ENCODE measurements around the gene RERE. TPM values are rescaled to one million over a fixed set of nuclear protein-coding genes. Genes with fewer than 3 reads are reported as not detected.
"Not testable (repeated sequence)": the region's sequence is repeated elsewhere in the genome, so short reads cannot be mapped to it uniquely, and the experiment has no call there.

Gene RERE
- total RNA-seq, 2 donors from 2014 or later, result 144 to 174 TPM

DNA sequence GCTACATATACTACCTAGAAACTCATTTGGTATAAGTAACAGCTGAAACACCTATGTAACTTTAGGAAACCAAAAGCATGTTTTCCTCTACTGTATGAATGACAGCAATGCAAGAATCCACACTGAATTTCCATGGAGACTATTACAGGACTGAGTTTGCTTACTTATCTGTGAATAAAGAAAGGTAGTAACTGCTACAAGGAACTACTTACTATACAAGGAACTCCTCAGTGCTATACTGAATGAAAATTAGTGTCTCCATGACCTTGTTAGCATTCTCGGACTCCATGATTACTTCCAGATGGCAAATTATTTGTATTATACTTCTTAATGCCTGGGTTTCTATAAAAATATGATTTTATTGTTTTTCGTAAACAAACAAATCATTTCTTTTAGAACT is 198.0 kb downstream of the RERE start:
- H3K4me3 ChIP-seq; DNase-seq (ENCODE audit: low spot score); H3K4me1 ChIP-seq (ENCODE audit: control insufficient read depth in 1 of 2, low read depth in 2 of 2); H3K36me3 ChIP-seq; H3K27me3 ChIP-seq (replicated peaks; ENCODE audit: insufficient read depth); H3K9me3 ChIP-seq; H3K27ac ChIP-seq; ATAC-seq (ENCODE audit: insufficient number of reproducible peaks, low FRiP score, low read depth): not testable (repeated sequence)

DNA sequence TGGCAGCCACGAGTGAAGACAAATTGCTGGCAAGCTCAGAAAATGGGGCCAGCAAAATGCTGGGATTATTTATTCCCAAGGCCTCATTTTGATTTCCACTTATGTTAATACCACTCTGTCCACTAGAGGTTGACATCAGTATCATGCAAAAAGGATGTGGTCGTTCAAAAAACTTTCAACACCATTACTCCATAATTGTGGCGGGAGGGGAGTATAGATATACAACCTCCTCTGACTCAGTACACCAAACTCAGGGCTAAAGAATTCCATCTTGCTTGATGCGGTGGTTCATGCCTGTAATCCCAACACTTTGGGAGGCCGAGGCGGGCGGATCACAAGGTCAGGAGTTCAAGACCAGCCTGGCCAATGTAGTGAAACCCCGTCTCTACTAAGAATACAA is 200.6 kb downstream of the RERE start:
- not testable (repeated sequence) for H3K4me1 ChIP-seq (ENCODE audit: control insufficient read depth in 1 of 2, low read depth in 2 of 2); H3K27ac ChIP-seq; DNase-seq (ENCODE audit: low spot score); H3K27me3 ChIP-seq (replicated peaks; ENCODE audit: insufficient read depth); H3K9me3 ChIP-seq; H3K36me3 ChIP-seq; ATAC-seq (ENCODE audit: insufficient number of reproducible peaks, low FRiP score, low read depth); H3K4me3 ChIP-seq

DNA sequence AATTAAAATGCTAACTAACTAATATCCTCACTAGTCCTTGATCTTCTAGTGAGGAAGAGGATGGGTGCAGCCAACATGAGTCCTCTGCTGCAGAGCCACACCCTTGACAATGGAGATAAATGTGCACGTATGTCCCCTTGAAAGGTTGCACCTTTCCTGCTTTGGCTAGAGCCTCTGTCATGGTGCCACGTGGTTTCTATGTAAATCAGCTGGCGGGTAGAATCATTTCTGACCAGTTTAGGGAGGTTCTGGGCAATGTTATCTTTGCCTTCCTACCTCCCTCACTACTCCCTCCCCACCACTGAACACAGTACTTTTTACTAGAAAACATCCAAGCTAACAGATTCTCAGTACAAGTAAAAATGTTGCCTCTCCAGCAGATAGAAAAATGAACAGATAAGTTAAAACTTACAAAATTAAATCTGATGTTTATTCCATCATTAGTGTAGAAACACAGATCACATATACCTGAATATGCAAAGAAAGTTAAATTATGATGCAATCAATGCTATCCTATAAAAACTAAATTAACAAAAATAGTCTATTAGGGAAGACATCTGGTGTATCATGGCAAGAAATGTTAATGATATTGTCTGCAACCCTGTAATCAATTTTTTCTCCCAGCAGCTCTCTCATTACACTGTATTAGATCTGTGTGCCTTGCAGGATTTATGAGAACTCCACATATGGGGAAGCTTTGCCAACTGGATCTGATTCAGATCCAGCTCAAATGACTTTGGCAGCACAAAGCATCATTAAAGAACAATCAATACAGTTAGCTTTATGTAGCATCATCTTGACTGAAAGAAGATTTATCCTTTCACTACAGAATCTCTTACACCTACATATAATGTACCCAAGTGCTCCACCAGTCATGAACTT is 205.6 kb downstream of the RERE start:
- not testable (repeated sequence) for H3K27me3 ChIP-seq (replicated peaks; ENCODE audit: insufficient read depth); H3K36me3 ChIP-seq; H3K9me3 ChIP-seq; ATAC-seq (ENCODE audit: insufficient number of reproducible peaks, low FRiP score, low read depth); H3K4me1 ChIP-seq (ENCODE audit: control insufficient read depth in 1 of 2, low read depth in 2 of 2); H3K27ac ChIP-seq; H3K4me3 ChIP-seq; DNase-seq (ENCODE audit: low spot score)

DNA sequence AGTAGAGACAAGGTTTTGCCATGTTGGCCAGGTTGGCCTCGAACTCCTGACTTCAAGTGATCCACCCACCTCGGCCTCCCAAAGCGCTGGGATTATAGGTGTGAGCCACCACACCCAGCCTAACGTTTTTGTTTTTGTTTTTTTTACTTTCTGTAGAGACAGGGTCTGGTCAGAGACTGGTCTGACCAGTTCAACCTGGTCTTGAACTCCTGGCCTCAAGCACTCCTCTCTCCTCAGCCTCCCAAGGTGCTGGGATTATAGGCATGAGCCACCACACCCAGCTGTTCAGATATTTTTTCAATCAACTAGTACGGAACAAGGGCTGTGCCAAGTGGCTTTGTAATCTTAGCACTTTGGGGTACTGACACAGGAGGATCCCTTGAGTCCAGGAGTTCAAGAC is 209.5 kb downstream of the RERE start:
- no peak overlapping the region for H3K4me3 ChIP-seq
- H3K27ac ChIP-seq, result no peak overlapping the region
- no peak for DNase-seq (ENCODE audit: low spot score)
- no peak for ATAC-seq (ENCODE audit: insufficient number of reproducible peaks, low FRiP score, low read depth)
- peaks cover 0 to 9% of the 10 kb centered on the region in 2 donors for H3K4me1 ChIP-seq (ENCODE audit: control insufficient read depth in 1 of 2, low read depth in 2 of 2)
- TF ChIP-seq, protein P1, sequence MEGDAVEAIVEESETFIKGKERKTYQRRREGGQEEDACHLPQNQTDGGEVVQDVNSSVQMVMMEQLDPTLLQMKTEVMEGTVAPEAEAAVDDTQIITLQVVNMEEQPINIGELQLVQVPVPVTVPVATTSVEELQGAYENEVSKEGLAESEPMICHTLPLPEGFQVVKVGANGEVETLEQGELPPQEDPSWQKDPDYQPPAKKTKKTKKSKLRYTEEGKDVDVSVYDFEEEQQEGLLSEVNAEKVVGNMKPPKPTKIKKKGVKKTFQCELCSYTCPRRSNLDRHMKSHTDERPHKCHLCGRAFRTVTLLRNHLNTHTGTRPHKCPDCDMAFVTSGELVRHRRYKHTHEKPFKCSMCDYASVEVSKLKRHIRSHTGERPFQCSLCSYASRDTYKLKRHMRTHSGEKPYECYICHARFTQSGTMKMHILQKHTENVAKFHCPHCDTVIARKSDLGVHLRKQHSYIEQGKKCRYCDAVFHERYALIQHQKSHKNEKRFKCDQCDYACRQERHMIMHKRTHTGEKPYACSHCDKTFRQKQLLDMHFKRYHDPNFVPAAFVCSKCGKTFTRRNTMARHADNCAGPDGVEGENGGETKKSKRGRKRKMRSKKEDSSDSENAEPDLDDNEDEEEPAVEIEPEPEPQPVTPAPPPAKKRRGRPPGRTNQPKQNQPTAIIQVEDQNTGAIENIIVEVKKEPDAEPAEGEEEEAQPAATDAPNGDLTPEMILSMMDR (IDR thresholded peaks at IDR 0.05), result no peak
- H3K36me3 ChIP-seq, result no peaks in the 10 kb centered on the region
- no peaks in the 10 kb centered on the region for H3K27me3 ChIP-seq (replicated peaks; ENCODE audit: insufficient read depth)
- H3K9me3 ChIP-seq, result no peaks in the 10 kb centered on the region

DNA sequence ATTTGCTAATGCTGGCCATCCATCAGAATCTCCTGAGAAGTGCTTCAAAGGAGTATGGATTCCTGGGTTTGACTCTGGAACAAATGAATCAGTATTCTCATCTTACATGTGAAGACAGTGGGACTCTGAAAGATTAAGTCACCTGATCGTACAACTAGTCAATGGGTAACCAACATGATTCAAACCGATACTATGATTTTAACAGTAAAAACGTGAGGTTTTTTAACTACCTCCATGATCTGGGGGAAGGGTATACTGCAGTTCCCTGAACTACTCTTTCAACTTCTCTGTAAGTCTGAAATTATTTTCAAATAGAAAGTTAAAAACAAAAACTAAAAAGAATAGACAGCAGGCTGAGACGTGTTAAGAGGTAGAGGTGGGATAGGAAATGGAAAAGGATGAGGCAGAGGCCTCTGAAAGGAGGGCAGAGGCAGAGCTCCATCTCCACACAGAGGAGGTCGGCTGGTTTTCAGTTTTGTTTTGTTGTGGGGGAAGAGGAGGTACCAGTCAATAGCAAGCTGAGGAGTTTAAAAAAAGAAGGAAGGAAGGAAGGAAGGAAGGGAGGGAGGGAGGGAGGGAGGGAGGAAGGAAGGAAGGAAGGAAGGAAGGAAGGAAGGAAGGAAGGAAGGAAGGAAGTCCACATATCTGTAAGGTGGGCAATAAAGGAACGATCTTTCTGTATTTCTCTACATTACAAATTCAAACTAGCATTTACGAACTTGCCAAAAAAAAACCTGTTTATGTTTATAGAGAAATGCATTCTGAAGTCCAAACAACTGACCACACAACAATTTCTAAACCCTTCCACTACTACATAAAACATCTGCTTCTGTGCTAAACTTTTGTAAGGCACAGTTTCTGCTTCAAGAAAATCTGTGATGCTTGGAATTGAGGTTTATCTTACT is 213.1 kb downstream of the RERE start:
- H3K36me3 ChIP-seq, result no peaks in the 10 kb centered on the region
- ATAC-seq (ENCODE audit: insufficient number of reproducible peaks, low FRiP score, low read depth) (no peak), DNase-seq (ENCODE audit: low spot score) (no peak)
- TF ChIP-seq, protein P1 (IDR thresholded peaks at IDR 0.05), result no peak
- no peaks in the 10 kb centered on the region for H3K9me3 ChIP-seq
- peaks cover 0 to 12% of the 10 kb centered on the region in 2 donors for H3K4me1 ChIP-seq (ENCODE audit: control insufficient read depth in 1 of 2, low read depth in 2 of 2)
- no peak overlapping the region for H3K27ac ChIP-seq
- no peaks in the 10 kb centered on the region for H3K27me3 ChIP-seq (replicated peaks; ENCODE audit: insufficient read depth)
- H3K4me3 ChIP-seq, result no peak overlapping the region

DNA sequence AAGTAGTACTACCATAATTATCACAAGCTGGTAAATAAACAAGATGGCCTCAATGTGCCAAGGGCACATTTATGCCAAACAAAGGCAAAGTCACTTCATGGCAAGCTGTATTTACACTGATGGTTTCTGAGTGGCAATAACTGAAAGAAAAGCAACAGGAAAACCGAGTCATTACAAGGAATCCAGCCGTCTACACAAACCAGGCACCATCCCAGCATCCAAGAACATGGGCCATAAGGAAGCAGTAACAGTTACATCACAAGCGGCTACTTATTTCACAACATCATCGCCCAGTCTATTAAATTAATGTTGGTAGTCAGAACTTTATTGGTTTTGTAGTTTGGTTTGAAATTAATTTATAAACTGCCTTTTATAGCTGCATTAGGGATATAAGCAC is 214.2 kb downstream of the RERE start:
- TF ChIP-seq, protein P1 (IDR thresholded peaks at IDR 0.05), result no peak
- Histone ChIP-seq H3K27me3 (replicated peaks; ENCODE audit: insufficient read depth) (no peaks in the 10 kb centered on the region), H3K4me1 (ENCODE audit: control insufficient read depth in 1 of 2, low read depth in 2 of 2) (peaks cover 0 to 19% of the 10 kb centered on the region in 2 donors), H3K36me3 (no peaks in the 10 kb centered on the region), H3K9me3 (no peaks in the 10 kb centered on the region), H3K4me3 (no peak overlapping the region), H3K27ac (no peak overlapping the region)
- no peak for DNase-seq (ENCODE audit: low spot score)
- ATAC-seq (ENCODE audit: insufficient number of reproducible peaks, low FRiP score, low read depth), result no peak
